Suprapubic skin (tissue), 4 donors: Measurements from ENCODE around the gene P4HB. TPM values are rescaled to one million over a fixed set of nuclear protein-coding genes. Genes with fewer than 3 reads are reported as not detected.

ENCODE experiments used
- DNase-seq, 2 donors: peaks; one replicate each; pipeline ENCODE4 v3.0.0-alpha.2; 2019; ENCODE audit warnings: low spot score in 2 of 2
- H3K27ac ChIP-seq: fragments of 200-600 bp; sonication (generic); one replicate; pipeline ENCODE4 v1.5.1; 2019
- H3K27me3 ChIP-seq: fragments of 200-600 bp; sonication (generic); one replicate; pipeline ENCODE4 v1.5.1; 2019
- H3K36me3 ChIP-seq: fragments of 200-600 bp; sonication (generic); one replicate; pipeline ENCODE4 v1.5.1; 2019
- H3K4me1 ChIP-seq: fragments of 200-600 bp; sonication (generic); one replicate; pipeline ENCODE4 v1.5.1; 2019
- H3K4me3 ChIP-seq: fragments of 200-600 bp; sonication (generic); one replicate; pipeline ENCODE4 v1.5.1; 2019; ENCODE audit warnings: mild to moderate bottlenecking
- H3K9me3 ChIP-seq: fragments of 200-600 bp; sonication (generic); one replicate; pipeline ENCODE4 v1.5.1; 2019
- EP300 ChIP-seq: sonication (generic); formaldehyde crosslinking; IDR thresholded peaks from one replicate; pipeline ENCODE4 v1.6.1; 2017; ENCODE audit warnings: antibody characterized with exemption
- POLR2A ChIP-seq, 2 donors: fragments of 450-650 bp; IDR thresholded peaks; one replicate each; pipeline ENCODE4 v1.6.1; 2017; ENCODE audit warnings: antibody characterized with exemption in 2 of 2, mild to moderate bottlenecking in 2 of 2, moderate library complexity in 2 of 2
- POLR2AphosphoS5 ChIP-seq, 3 donors: sonication (generic); formaldehyde crosslinking; IDR thresholded peaks; one replicate each; pipeline ENCODE4 v1.6.1; 2017; ENCODE audit warnings: antibody characterized with exemption in 3 of 3
- WGBS: methylation state at CpG from one replicate; pipeline ENCODE4 v1.1.5; 2018; 5-methylcytosine and 5-hydroxymethylcytosine counted together
- total RNA-seq, 4 donors: library from RNA; depleted of rRNA; stranded (reverse); fragments of >200 nt; gene quantifications; one replicate each; pipeline ENCODE4 v1.1.0, GENCODE V29; 2016
- TF ChIP-seq, protein P1 (sequence below), 2 donors: fragments of 200-600 bp in 1 of 2; fragments of 450-650 bp in 1 of 2; sonication (generic) in 1 of 2; IDR thresholded peaks; one replicate each; pipeline ENCODE4 v1.5.1; 2016 to 2019; ENCODE audit warnings: antibody characterized with exemption in 2 of 2, mild to moderate bottlenecking in 1 of 2, moderate library complexity in 1 of 2

P4HB gene
- total RNA-seq, 4 donors from 2014 or later = 521 to 1,041 (median 898) TPM

DNA sequence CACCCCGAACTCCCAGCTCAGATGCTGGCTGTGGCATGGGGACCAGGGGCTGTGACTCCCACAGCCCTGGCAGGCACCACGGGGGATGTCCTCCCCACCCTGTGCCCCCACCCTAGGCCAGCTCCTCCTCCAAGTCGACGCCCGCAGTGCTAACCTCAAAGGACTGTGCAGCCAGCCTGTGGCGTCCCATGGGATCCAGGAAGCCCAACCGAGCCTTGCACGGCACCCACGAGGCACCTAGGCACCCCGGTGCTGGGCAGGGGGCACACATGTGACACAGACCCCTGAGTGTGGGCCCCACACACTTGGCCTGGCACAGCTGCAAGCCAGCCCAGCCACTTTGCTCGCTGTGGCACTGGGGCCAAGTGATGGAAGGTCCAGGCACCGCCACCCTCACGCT lies 52.5 kb downstream of the P4HB start:
- DNase-seq = no peak
- no CpG with 5 or more reads among the region's 13 CpGs for WGBS
- H3K36me3 ChIP-seq = no peaks in the 10 kb centered on the region
- no peak overlapping the region for H3K4me3 ChIP-seq
- no peak overlapping the region for H3K27ac ChIP-seq
- H3K4me1 ChIP-seq = peaks cover 21% of the 10 kb centered on the region
- H3K27me3 ChIP-seq = peaks cover 98% of the 10 kb centered on the region
- TF ChIP-seq POLR2AphosphoS5 (IDR thresholded peaks at IDR 0.05) (no peak), POLR2A (IDR thresholded peaks at IDR 0.05) (no peak), EP300 (no peak)
- H3K9me3 ChIP-seq = no peaks in the 10 kb centered on the region

DNA sequence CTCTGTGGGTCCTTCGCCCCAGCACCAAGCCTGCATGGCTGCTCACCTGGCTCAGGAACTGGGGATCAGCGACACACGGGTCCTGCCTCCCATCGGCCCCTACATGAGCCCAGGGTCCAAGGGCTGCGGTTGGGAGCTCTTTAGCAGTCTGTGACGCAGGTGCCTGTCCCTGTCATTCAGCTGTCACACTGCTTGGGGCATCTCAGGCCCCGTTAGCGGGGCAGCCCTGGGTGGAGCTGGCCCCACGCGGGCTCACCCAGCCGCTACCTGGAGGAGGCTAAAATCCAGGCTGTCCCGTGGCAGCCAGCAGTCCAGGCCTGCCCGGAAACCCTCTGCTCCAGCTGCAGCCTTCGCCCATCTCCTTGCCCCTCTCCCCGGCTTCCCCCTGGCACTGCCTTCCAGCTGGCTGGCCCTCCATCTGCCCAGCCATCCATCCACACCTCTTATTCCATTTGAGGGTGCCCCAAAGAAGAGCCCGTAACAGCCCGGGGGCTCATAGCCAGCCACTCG lies 53.1 kb downstream of the P4HB start:
- peaks cover 99% of the 10 kb centered on the region for H3K27me3 ChIP-seq
- no peak overlapping the region for H3K27ac ChIP-seq
- H3K9me3 ChIP-seq = no peaks in the 10 kb centered on the region
- peaks cover 21% of the 10 kb centered on the region for H3K4me1 ChIP-seq
- DNase-seq = no peak
- TF ChIP-seq POLR2AphosphoS5 (IDR thresholded peaks at IDR 0.05) (no peak), EP300 (no peak), POLR2A (IDR thresholded peaks at IDR 0.05) (no peak)
- TF ChIP-seq, protein P1, sequence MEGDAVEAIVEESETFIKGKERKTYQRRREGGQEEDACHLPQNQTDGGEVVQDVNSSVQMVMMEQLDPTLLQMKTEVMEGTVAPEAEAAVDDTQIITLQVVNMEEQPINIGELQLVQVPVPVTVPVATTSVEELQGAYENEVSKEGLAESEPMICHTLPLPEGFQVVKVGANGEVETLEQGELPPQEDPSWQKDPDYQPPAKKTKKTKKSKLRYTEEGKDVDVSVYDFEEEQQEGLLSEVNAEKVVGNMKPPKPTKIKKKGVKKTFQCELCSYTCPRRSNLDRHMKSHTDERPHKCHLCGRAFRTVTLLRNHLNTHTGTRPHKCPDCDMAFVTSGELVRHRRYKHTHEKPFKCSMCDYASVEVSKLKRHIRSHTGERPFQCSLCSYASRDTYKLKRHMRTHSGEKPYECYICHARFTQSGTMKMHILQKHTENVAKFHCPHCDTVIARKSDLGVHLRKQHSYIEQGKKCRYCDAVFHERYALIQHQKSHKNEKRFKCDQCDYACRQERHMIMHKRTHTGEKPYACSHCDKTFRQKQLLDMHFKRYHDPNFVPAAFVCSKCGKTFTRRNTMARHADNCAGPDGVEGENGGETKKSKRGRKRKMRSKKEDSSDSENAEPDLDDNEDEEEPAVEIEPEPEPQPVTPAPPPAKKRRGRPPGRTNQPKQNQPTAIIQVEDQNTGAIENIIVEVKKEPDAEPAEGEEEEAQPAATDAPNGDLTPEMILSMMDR (IDR thresholded peaks at IDR 0.05) = no peak
- 48% methylated on average over 7 of the region's 18 CpGs for WGBS
- H3K36me3 ChIP-seq = no peaks in the 10 kb centered on the region
- no peak overlapping the region for H3K4me3 ChIP-seq

DNA sequence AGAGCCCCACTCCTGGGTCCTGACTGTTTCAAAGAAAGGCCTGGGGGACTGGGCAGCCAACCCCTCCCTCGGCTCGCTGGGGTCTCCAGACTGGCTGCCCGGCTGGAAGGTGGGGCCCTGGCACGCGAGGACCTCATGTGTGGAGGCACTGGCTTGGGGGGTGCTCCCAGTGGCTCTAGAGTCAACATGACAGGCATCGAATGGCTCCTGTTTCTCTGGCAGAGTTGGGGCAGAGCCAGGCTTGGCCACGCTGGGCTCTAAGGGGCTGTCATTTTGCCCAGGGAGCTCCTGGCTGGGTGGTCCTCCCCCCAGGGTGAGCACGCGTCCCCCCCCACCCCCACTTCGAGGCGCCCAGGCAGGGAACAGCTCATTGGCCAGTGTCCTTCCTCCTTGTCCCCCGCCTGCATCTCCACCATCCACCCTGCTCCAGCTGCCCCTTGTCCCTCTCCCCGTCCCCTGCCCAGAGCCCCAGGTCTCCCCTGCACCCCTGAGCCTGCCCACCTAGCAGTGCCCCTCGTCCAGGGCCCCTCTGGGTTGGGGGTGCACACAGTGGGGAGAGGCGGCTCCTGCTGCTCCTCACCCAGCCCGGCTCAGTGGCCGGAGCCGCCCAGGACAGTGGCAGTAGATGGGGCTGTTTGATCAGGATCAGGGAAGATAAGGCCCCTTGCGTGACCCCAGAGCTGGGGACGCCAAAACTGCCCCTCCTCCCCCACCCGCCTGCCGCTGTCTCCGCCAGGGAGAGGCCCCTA lies 53.7 kb downstream of the P4HB start:
- Histone ChIP-seq H3K36me3 (no peaks in the 10 kb centered on the region), H3K4me1 (peaks cover 21% of the 10 kb centered on the region), H3K27me3 (peaks cover 99% of the 10 kb centered on the region), H3K4me3 (no peak overlapping the region), H3K9me3 (no peaks in the 10 kb centered on the region), H3K27ac (no peak overlapping the region)
- TF ChIP-seq POLR2AphosphoS5 (IDR thresholded peaks at IDR 0.05) (no peak), POLR2A (IDR thresholded peaks at IDR 0.05) (no peak), EP300 (no peak)
- TF ChIP-seq, protein P1 (IDR thresholded peaks at IDR 0.05) = no peak
- WGBS = 25% methylated on average over 11 of the region's 23 CpGs
- DNase-seq = no peak

DNA sequence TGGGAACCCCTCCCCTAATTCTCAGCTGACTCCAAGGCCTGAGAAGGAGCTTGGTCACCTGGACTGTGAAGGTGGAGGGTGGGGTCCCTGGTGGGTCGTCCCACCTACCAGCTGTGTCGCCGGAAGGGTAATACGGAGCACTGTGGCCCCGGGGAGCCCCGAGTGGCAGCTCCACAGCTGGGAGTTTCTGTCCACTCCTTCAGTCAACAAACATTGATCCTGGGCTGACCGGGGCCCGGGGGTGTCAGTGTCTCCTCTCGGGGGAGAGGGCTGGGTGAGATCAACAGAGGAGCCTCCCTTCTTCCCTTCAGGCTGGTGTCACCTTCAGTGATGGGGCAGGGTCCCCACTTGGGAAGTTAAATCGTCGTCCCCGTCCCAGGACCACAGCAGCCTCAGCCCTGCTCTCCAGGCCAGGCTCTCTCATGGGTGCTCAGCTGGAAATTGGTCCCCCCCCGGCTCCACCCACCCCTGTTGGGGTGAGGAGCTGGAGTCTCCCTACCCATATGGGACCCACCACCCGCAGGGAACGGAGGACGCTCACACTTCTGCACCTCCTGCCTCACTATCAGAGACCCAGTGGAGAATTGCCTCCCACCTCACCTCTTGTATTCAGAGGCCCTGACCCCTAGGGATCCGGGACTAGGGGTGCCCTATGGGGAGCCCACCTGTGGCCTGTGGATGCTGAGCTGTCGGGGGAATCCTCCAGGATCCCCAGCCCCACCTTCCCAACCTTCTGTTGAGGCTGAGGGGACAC lies 54.5 kb downstream of the P4HB start:
- no peaks in the 10 kb centered on the region for H3K36me3 ChIP-seq
- H3K27me3 ChIP-seq = peaks cover 99% of the 10 kb centered on the region
- no peak for DNase-seq
- no peaks in the 10 kb centered on the region for H3K9me3 ChIP-seq
- 57% methylated on average over 2 of the region's 18 CpGs for WGBS
- H3K4me3 ChIP-seq = no peak overlapping the region
- no peak overlapping the region for H3K27ac ChIP-seq
- TF ChIP-seq EP300 (no peak), POLR2AphosphoS5 (IDR thresholded peaks at IDR 0.05) (no peak), POLR2A (IDR thresholded peaks at IDR 0.05) (no peak)
- TF ChIP-seq, protein P1 (IDR thresholded peaks at IDR 0.05) = no peak
- peaks cover 21% of the 10 kb centered on the region for H3K4me1 ChIP-seq

DNA sequence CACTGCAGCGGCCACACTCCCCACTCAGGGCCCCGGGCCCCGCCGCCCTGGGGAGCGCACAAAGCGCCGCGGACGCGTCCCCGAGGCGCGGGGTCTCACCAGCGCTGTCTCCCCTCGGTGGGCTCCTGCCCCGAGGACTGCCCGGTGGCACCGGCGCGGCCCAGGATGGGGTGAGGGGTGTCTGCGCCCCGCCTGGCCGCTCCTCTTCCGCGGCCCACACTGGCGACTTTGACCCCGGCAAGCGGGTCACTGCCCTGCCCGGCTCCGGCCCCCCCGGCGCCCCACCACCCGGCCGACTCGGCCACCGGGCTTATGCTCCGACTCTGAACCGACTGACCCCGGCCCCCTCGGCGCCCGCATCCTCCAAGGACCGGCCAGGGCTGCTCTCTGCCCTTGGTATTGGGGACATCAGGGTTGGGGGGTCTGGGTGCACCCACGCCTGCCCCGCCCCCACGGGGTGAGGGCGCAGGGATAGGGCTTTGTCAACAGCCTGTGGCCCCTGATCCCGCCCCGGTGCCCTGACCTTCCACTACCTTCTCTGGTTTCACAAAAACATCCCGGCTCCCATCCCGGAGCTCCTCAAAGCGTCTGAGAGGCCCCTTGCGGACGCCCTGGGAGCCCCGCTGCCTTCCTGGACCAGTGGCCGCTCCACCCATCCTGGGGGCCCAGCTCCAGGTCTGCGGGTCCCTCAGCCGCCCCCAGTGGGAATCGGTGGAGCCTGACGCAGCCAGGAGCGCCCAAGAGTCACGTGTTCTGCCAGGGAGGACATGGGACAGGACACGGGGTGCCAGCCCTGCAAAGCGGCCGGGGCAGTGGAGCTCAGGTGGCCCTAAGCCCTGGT lies 55.6 kb downstream of the P4HB start:
- Histone ChIP-seq H3K36me3 (no peaks in the 10 kb centered on the region), H3K4me3 (peak overlapping the region; percentile 46), H3K4me1 (peaks cover 21% of the 10 kb centered on the region), H3K9me3 (no peaks in the 10 kb centered on the region), H3K27me3 (peaks cover 99% of the 10 kb centered on the region), H3K27ac (no peak overlapping the region)
- TF ChIP-seq POLR2A (IDR thresholded peaks at IDR 0.05) (no peak), EP300 (no peak), POLR2AphosphoS5 (IDR thresholded peaks at IDR 0.05) (no peak)
- TF ChIP-seq, protein P1 (IDR thresholded peaks at IDR 0.05) = no peak
- WGBS = 0% methylated on average over 12 of the region's 65 CpGs
- DNase-seq = no peak
